Measurements from ENCODE around the gene ZFYVE1.
"Not testable (repeated sequence)": the region's sequence is repeated elsewhere in the genome, so short reads cannot be mapped to it uniquely, and the experiment has no call there.

ZFYVE1 gene

GRCh38 chr14:72957213-72957612, 69.7 kb downstream of the ZFYVE1 start:
- no peak for DNase-seq

- not testable (repeated sequence) for DNase-seq
Observed at GRCh38 chr14:72956741-72957140, 70.2 kb downstream of the ZFYVE1 start.

GRCh38 chr14:72952171-72952570, 74.7 kb downstream of the ZFYVE1 start:
- no peak for DNase-seq

GRCh38 chr14:72948481-72949138, 78.3 kb downstream of the ZFYVE1 start:
- DNase-seq, result peak; percentile 8

GRCh38 chr14:72947366-72948160, 79.3 kb downstream of the ZFYVE1 start:
- DNase-seq, result no peak

GRCh38 chr14:72946491-72946890, 80.4 kb downstream of the ZFYVE1 start:
- no peak for DNase-seq

- DNase-seq, result no peak
Observed at GRCh38 chr14:72945356-72946027, 81.4 kb downstream of the ZFYVE1 start.

- no peak for DNase-seq
Observed at GRCh38 chr14:72943876-72944430, 83.0 kb downstream of the ZFYVE1 start.

GRCh38 chr14:72942934-72943333, 84.0 kb downstream of the ZFYVE1 start:
- no peak for DNase-seq

- no peak for DNase-seq
Observed at GRCh38 chr14:72941286-72941985, 85.5 kb downstream of the ZFYVE1 start.

- no peak for DNase-seq
Observed at GRCh38 chr14:72939630-72940029, 87.3 kb downstream of the ZFYVE1 start.

- no peak for DNase-seq
Observed at GRCh38 chr14:72932893-72933292, 94.0 kb downstream of the ZFYVE1 start.

GRCh38 chr14:72929316-72930080, 97.4 kb downstream of the ZFYVE1 start:
- no peak for DNase-seq

GRCh38 chr14:72928872-72929271, 98.0 kb downstream of the ZFYVE1 start:
- DNase-seq, result no peak

- DNase-seq, result peak; percentile 96
Observed at GRCh38 chr14:72926292-72927028, 100.4 kb downstream of the ZFYVE1 start, which contains the start of gene DCAF4. Gene DCAF4, plus strand, starts transcription at chr14:72926464. Its CDS starts 11,515 bp downstream, at chr14:72937979.

GRCh38 chr14:72925815-72926291, 101.1 kb downstream of the ZFYVE1 start:
- no peak for DNase-seq

- no peak for DNase-seq
Observed at GRCh38 chr14:72925171-72925759, 101.6 kb downstream of the ZFYVE1 start.

- no peak for DNase-seq
Observed at GRCh38 chr14:72924337-72924736, 102.6 kb downstream of the ZFYVE1 start.

- no peak for DNase-seq
Observed at GRCh38 chr14:72921396-72921795, 105.5 kb downstream of the ZFYVE1 start.

- DNase-seq, result no peak
Observed at GRCh38 chr14:72920008-72920407, 106.9 kb downstream of the ZFYVE1 start.
